ENCODE measurements around the gene GLRX2.

- TF ChIP-seq CTCF (IDR thresholded peaks at IDR 0.05) = no peak
- TF ChIP-seq POLR2A (IDR thresholded peaks at IDR 0.05) = no peak
Measured at GRCh38 chr1:193070942-193071341, 34.3 kb downstream of the GLRX2 start.

Data from body of pancreas (tissue), 4 donors.